C1 segment of cervical spinal cord (tissue), 14 donors: Measurements from ENCODE around the gene PXYLP1.

Experiments used
- DNase-seq, 14 donors: peaks; one replicate each; lab custom pipeline; 2025; lab: John Stamatoyannopoulos, UW

Gene PXYLP1

DNA sequence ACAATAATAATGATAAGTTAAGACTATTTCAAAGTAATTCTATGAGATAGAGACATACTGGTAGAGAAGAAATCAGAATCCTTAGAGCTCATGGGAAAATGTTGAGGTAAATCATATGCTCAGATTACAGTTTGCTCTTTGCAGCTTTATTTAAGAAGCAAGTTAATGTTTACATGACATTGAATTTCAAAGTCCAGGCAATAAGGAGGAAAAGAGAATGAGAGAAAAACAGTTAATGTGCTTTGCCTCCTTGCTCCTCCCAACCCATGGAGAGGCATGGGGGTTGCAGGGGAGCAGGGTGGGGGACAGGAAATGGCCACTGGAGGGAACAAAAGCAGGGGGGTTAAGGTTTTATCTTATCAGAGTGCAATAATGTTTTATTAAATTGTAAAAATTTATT lies 94.5 kb downstream of the PXYLP1 start:
- DNase-seq = no peak

GRCh38 chr3:141326626-141327025 lies 95.0 kb downstream of the PXYLP1 start:
- DNase-seq = no peak

DNA sequence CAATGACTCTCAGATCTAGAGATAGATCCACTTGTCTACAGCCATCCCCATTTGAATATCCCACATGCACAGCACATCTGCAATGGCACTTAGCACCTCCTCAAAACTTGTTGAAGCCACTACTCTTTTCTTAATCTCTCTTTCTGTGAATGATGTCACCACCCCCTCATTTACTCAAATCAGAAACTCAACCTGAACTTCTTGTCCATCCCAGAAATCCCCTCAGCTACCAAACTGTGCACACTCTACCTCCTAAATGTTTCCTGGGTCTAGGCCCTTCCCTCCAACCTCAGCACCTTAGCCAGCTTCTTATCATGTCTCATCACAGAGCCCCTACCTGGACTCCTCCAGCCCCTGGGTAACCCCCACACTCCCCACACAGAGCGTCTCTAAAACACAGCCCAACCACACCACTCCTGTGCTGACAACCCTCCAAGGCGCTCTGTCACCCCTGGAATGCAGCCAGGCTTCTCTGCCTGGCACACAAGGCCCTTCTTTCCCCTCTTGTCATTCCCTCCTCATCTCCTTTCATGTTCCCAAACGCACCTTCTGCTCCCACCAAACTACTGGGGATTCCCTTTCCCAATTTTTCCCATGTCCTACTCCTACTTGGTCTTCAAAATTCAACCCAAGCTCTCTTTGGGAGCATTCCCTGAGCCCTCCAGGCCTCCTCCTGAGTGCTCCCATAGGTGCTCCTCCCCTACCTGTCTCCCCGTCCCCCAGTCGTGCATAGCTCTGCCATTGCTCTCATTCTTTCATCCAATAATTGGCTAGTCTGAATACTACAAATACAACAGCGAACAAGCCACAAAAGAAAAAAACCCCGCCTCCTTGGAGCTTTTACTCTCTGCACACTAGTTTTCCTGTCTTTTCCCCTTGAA lies 96.9 kb downstream of the PXYLP1 start:
- no peak for DNase-seq

- DNase-seq = no peak
Measured at GRCh38 chr3:141330235-141330634, 98.6 kb downstream of the PXYLP1 start.

GRCh38 chr3:141330718-141331376 lies 99.2 kb downstream of the PXYLP1 start:
- DNase-seq = no peak

DNA sequence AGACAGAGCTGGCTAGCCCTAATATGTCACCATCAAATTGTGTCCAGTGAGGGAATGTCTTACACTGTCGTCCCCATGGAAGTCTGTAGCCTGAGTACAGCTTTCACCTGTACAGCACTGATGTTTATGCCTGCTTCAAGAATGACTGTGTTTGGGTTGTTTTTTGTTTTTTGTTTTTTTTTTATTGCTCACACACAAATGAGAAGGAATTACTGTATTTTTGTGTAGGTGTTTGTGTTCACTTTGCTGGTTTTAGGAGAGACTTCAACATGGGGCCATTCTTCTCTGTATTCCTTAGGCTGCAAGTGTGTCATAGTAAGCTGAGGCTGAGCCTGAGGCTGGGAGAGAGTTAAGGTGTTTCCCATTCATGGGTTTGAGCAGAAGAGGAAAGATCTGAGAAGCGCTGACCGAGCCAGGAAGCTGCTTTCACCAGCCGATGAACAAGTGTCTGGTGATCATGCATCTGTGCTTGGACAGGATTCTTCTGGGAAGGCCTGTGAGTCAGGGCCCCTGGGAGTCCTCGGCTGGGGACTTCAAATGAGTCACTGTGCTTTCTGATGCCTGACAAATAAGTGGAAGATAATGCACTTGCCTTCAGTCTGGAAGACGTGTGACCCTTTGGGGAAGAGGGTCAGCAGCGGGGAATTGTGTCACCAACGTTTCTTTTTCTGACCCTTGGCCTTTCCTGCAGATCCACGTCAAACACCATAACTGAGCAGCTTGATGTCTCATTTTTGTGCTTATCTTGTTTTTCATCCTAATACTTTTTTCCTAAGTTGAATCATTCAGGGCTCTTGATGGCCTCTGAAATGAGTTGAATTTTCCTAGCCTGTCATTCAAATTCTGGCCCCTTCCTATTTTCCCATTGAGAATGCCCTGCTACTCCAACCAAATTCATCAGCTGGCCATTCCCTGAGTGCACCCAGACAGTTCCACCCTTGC lies 100.0 kb downstream of the PXYLP1 start:
- peak in 2 of 14 donors; percentile 30 to 46 for DNase-seq

- no peak for DNase-seq
Measured at GRCh38 chr3:141332416-141332815, 100.8 kb downstream of the PXYLP1 start.

DNA sequence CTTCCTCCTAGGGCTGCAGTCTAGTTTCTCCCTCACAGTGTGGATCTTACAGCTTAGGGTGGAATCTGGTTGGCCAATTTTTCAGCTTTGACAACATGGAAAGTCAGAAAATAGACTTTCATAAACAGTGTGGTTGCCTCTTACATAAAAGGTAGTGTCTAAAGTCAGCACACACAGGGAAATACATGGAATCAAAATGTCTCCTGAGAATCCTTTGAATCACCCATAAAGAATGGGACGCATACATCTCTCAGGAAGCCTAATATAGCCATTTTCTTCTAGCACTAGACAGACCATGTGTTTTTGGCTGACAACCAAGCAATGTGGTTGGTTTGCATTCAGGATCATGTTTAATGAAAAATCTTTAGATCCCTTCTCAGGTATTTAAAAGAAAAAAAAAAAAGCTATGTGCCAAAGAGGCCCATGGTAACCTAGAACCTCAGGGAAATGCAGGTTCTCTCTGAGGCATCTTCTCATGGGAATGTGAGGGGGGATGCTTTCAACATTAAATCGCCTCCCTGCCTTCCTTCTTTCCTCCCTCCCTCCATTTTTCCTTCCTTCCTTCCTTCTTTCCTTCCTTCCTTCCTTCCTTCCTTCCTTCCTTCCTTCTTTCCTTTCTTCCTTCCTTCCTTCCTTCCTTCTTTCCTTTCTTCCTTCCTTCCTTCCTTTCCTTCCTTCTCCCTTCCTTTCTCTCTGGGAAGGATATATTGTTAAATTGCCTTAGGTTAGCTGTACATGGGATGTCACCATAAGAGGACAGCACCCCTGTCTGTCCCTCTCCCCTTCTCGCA lies 102.4 kb downstream of the PXYLP1 start:
- no peak for DNase-seq

GRCh38 chr3:141334627-141335250 lies 103.1 kb downstream of the PXYLP1 start:
- DNase-seq = no peak

GRCh38 chr3:141335531-141336061 lies 104.0 kb downstream of the PXYLP1 start:
- no peak for DNase-seq

DNA sequence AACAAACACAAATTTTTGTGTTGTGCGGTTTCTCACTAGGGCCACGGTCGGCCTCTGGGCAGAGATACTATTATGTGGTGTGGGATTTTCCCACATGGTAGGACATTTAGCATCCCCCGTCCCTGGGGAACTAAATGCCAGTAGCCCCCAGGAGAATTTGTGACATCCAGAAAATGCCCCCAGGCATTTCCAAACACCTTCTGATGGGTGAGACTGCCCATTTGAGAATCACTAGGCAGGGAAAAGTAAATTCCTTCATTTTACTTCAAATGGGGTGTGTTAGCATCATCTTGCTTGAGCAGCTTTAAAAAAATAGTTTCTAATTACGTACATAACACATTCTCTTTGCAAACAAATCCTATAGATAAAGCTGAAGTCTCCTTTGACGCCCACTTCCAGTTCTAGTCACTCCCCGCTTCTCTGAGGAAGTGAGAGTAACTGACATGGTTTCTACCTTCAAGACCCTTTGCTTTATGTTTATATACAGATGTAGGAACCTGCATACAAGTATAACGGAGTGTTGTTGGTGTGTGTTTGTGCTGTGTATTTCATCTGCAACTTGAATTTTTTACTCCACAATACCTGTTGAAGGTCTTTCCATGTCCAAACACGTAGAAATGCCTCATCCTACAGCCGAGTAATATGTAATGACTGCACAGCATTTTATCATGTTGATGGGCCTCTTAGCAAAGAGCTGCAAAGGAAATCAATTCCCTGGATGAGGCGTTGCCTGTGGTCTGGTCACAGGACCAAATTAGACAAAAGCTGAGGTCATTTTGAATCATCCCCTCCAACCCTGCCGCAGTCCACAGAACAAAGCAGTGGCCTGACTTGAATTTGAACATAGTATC lies 105.3 kb downstream of the PXYLP1 start:
- peak in 1 of 14 donors; percentile 29 for DNase-seq

DNA sequence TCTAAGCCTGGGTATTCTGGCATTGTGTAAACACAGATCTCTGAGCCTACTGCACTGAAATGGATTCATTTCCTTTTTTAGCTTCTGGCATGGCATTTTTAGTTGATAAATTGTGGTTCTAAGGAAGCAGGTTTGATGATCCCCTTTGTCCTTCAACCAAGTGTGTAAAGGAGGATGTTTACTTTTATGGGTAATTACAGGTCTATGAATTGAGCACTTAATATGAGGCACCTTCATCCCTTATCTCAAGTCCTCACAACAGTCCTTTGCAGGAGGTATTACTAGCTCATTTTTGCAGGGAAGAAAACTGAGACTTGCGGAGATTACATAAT lies 105.9 kb downstream of the PXYLP1 start:
- DNase-seq = no peak

- no peak for DNase-seq
Measured at GRCh38 chr3:141337991-141338390, 106.4 kb downstream of the PXYLP1 start.

DNA sequence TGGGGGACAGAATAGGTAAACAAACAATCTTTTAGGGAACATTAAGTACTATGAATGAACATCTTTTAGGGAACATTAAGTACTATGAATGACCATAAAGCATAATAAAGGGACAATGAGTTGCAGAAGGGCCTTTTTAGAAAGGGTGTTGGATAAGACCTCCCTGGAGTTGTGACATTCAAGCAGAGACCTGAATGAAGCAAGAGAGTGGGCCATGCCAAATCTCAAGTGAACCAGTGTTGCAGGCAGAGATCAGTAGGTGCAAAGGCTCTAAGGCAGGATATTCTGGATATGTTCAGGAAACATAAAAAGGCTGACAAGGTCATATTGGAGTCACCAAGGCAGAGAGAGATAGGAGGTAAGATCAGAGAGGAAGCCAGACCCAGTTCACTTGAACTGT lies 107.3 kb downstream of the PXYLP1 start:
- DNase-seq = no peak

DNA sequence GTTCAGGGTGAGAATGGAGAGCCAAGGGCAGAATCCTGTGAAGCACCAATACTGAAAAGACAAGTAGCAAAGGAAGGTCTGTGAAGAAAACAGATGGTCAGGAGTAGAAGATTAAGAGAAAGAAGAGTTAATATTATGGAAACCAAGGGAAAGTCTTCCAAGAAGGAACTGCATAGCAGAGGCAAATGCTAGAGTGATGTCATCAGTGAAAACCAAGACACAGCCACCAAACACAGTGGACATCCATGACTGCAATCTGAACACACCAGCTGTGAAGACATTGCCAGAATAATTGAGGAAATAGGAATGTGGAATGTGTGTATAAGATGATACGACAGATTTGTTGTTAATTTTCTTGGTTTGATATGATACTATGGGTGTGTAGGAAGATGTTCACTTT lies 109.9 kb downstream of the PXYLP1 start:
- no peak for DNase-seq

DNA sequence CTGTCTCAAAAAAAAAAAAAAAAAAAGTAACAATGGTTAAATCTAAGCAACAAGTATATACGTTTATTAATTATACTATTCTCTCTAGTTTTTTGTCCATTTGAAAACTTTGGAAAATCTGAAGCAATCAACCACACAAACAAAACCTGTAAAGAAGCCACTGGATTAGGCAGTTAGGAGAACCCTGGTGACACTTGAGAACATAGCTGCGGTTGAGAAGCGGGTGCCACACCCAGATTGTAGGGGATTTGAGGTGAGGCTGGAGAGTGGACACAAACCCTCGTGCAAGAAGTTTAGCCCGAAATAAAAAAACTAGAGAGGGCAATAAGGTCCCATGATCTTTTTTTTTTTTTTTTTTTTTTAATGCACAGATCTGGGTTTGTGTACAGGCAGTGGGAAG lies 110.8 kb downstream of the PXYLP1 start:
- DNase-seq = no peak

GRCh38 chr3:141343077-141343476 lies 111.5 kb downstream of the PXYLP1 start:
- no peak for DNase-seq

DNA sequence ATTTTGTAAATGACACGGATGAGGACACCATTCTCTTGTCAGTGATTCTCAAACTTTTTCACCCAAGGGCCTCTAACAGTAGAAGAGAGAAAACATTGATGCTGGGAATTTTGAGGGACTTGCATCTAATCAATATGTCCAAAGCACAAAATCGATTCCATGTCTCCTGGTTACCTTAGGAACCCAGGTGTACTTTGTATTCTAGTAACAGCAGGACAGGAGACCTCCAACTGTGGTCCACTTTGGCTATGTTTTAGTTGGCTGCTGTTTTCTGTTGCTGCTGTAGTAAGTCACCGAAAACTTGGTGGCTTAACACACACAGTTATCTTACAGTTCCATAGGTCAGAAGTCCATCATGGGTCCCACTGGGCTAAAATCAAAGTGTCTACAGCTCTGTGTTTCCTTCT lies 112.2 kb downstream of the PXYLP1 start:
- DNase-seq = no peak
